Type B pancreatic cell (in vitro differentiated cells): ENCODE measurements around the gene C2CD4D. TPM values are rescaled to one million over a fixed set of nuclear protein-coding genes. Genes with fewer than 3 reads are reported as not detected.
"Not testable (repeated sequence)": the region's sequence is repeated elsewhere in the genome, so short reads cannot be mapped to it uniquely, and the experiment has no call there.

Experiments used
- DNase-seq: peaks from one replicate; pipeline ENCODE4 v3.0.0; 2021; ENCODE audit warnings: mixed read lengths; ENCODE audit not compliant: unreplicated experiment; ENCODE audit errors: extremely low spot score
- H3K27ac Mint-ChIP-seq: 2 replicates; pipeline ENCODE4 v1.8.0; 2021; ENCODE audit warnings: mild to moderate bottlenecking, mixed read lengths
- H3K27me3 Mint-ChIP-seq: 2 replicates; pipeline ENCODE4 v1.8.0; 2021; ENCODE audit warnings: mixed read lengths
- H3K36me3 Mint-ChIP-seq: 2 replicates; pipeline ENCODE4 v1.8.0; 2021; ENCODE audit warnings: mixed read lengths
- H3K4me1 Mint-ChIP-seq: one replicate; pipeline ENCODE4 v1.8.0; 2021; ENCODE audit warnings: mixed read lengths; ENCODE audit not compliant: unreplicated experiment
- H3K4me3 Mint-ChIP-seq: 2 replicates; pipeline ENCODE4 v1.8.0; 2021; ENCODE audit warnings: mild to moderate bottlenecking, mixed read lengths
- H3K9me3 Mint-ChIP-seq: 2 replicates; pipeline ENCODE4 v1.8.0; 2021; ENCODE audit warnings: mixed read lengths
- total RNA-seq: library from RNA; stranded (reverse); gene quantifications from 2 replicates; pipeline ENCODE4 v1.2.1, GENCODE V29; 2021; ENCODE audit warnings: low replicate concordance
- TF ChIP-seq, protein P1 (sequence below): fragments of 200-600 bp; sonication (generic); conservative IDR thresholded peaks from 2 replicates; pipeline ENCODE4 v1.5.0; 2021; ENCODE audit warnings: antibody characterized with exemption, mild to moderate bottlenecking

The C2CD4D gene
- total RNA-seq, 1 donor from 2014 or later, result 0.43 TPM

DNA sequence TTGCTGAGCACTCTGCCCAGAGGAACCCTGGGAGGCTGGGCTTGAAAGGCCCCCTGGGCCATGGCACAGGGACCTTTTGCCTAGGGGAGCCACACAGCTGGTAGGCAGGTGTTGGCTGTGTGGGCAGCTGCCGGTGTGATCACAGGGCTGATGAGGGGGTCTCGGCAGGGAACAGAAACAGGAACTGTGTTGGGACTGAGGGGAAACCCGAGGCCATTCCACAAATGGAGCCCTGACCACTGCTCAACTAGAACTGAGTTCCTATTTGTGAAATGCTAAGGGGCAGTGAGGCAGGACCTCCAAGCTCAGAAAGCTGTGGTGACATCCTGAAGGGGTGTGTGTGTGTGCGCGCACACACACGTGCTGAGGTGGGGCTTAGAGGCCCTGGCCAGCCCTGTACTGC, 20.3 kb upstream of the C2CD4D start:
- Mint-ChIP-seq H3K27ac (no peak overlapping the region), H3K36me3 (no peaks in the 10 kb centered on the region), H3K27me3 (peaks cover 8% of the 10 kb centered on the region), H3K4me1 (no peaks in the 10 kb centered on the region), H3K9me3 (no peaks in the 10 kb centered on the region), H3K4me3 (no peak overlapping the region)
- TF ChIP-seq, protein P1, sequence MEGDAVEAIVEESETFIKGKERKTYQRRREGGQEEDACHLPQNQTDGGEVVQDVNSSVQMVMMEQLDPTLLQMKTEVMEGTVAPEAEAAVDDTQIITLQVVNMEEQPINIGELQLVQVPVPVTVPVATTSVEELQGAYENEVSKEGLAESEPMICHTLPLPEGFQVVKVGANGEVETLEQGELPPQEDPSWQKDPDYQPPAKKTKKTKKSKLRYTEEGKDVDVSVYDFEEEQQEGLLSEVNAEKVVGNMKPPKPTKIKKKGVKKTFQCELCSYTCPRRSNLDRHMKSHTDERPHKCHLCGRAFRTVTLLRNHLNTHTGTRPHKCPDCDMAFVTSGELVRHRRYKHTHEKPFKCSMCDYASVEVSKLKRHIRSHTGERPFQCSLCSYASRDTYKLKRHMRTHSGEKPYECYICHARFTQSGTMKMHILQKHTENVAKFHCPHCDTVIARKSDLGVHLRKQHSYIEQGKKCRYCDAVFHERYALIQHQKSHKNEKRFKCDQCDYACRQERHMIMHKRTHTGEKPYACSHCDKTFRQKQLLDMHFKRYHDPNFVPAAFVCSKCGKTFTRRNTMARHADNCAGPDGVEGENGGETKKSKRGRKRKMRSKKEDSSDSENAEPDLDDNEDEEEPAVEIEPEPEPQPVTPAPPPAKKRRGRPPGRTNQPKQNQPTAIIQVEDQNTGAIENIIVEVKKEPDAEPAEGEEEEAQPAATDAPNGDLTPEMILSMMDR, result no peak
- DNase-seq, result no peak

DNA sequence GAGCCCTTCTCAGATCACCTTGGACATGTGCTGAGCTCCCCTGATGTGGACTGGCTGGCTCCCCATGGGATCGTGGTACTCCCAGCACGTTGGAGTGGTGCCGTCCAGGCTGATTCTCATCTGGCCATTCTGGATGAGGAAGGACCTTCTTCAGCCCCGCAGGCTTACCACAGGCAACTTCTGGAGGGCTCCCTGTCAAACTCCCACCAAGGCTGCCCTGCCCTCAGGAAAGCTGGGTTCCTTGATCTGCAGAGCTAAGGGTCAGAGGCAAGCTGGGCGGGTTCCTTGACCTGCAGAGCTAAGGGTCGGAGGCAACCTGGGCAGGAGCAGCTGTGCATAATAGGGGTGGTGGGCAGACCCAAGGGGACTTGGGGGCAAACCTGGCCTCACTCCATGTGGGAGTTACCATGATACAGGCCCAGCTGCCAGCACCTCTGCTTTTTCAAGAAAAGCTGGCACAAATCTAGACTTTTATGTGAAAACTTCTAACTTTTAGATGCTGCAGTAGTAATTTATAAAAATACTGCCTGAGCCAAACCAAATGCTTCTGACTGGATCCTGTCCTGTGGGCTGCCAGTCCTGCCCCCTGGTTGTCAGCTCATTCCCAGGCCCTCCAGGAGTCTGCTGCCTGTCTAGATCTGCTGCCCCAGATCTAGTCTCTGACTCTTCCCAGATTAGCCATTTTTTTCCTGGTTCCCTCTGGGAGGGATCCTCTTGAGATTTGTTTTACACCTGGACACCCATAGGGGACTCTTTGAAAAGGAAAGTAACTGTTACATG, 19.5 kb upstream of the C2CD4D start:
- no peaks in the 10 kb centered on the region for H3K4me1 Mint-ChIP-seq
- H3K36me3 Mint-ChIP-seq, result no peaks in the 10 kb centered on the region
- no peaks in the 10 kb centered on the region for H3K9me3 Mint-ChIP-seq
- DNase-seq, result no peak
- TF ChIP-seq, protein P1, result no peak
- no peak overlapping the region for H3K27ac Mint-ChIP-seq
- H3K27me3 Mint-ChIP-seq, result peaks cover 8% of the 10 kb centered on the region
- H3K4me3 Mint-ChIP-seq, result no peak overlapping the region

DNA sequence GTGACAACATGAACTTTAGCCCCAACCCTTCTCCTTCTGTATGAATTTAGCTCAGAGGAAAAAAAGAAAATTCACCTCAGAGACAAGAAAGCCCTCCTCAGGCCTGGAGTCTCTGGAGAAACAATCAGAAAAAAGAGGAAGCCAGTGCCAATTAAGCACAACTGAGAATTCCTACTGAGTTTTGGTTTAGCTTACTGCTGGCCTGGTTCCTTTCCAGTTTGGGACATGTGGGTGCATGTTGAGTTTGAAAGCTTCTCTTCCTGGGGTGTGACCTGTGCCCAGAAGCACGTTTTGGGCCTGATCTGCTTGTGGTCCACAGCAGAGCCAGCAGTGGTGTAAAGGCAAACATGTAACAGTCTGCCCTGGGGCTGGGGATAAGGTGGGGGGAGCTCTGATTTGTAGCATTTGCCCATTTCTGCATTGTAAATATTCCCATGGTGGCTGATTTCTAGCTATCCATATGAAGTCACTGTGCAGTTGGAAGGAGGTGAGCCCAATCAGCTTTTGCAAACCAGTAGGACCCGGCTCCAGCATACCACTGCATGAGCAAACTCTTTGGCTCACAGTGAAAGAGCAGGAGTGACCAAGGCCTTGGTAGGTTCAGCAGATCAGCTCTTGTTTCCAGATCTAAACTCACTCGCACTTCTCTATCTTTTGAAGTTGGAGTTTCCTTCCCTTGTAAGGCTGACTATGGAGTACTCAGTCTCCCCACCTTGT, 18.6 kb upstream of the C2CD4D start:
- no peak for DNase-seq
- Mint-ChIP-seq H3K27ac (no peak overlapping the region), H3K9me3 (no peaks in the 10 kb centered on the region), H3K4me1 (no peaks in the 10 kb centered on the region), H3K4me3 (no peak overlapping the region), H3K36me3 (no peaks in the 10 kb centered on the region), H3K27me3 (peaks cover 8% of the 10 kb centered on the region)
- TF ChIP-seq, protein P1, result no peak

DNA sequence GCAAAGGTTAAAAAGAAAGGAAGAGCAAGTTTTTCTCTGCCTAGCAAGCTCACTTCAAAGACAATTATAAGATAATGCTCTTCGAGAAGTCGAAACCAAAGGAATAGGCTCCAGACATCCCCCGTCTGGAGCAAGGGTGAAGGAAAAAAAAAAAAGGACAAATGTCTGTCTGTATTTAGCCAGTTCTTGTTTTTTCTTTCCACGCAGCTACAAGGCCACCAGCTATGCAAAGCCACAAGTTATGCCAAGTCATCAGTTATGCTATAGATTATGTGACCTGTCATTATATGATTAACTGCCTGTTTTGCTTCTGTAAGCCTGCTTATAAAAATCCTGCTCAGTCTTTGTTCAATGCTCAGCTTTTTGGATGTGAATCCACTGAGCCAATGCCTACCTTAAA, 16.3 kb upstream of the C2CD4D start:
- H3K27me3 Mint-ChIP-seq, result peaks cover 12% of the 10 kb centered on the region
- no peak overlapping the region for H3K4me3 Mint-ChIP-seq
- TF ChIP-seq, protein P1, result no peak
- H3K27ac Mint-ChIP-seq, result no peak overlapping the region
- no peaks in the 10 kb centered on the region for H3K36me3 Mint-ChIP-seq
- no peaks in the 10 kb centered on the region for H3K4me1 Mint-ChIP-seq
- H3K9me3 Mint-ChIP-seq, result no peaks in the 10 kb centered on the region
- no peak for DNase-seq

DNA sequence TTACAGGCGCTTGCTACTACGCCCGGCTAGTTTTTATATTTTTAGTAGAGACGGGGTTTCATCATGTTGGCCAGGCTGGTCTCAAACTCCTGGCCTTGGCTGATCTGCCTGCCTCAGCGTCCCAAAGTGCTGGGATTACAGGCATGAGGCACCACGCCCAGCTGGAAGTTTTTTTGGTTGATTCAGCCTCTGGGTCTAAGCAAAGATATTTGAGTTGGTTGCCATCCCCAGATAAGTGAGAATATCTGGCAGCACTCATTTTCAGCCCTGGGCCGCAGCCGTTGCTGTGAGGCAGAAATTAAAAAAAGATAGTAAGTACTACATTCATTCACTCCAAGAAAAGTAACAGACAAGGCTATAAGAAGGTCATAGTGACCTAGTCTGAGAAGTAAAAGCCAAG, 15.9 kb upstream of the C2CD4D start:
- H3K27me3 Mint-ChIP-seq, result peaks cover 14% of the 10 kb centered on the region
- not testable (repeated sequence) for H3K36me3 Mint-ChIP-seq, H3K4me3 Mint-ChIP-seq, H3K9me3 Mint-ChIP-seq, H3K27ac Mint-ChIP-seq, H3K4me1 Mint-ChIP-seq, DNase-seq

DNA sequence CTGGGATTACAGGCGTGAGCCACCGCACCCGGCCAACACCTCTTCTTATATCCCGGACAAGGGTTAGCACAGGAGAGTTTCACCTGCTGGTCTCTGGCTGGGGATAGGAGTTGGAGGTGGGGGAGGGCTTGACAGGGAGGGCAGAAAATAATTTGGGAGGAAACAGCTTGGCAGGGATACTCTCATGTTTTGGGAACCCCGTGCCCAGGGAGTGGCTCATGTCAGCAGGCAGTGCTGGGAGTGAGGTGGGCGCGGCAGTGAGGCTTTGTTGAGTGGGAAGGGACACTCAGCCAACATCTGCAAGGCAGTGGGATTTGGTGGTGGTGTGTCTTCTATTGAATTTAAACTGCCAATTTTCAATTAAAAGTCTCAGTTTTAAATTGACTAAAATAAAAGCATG, 15.0 kb upstream of the C2CD4D start:
- DNase-seq, result no peak
- Mint-ChIP-seq H3K9me3 (no peaks in the 10 kb centered on the region), H3K27ac (no peak overlapping the region), H3K4me3 (no peak overlapping the region), H3K4me1 (no peaks in the 10 kb centered on the region), H3K27me3 (peaks cover 22% of the 10 kb centered on the region), H3K36me3 (no peaks in the 10 kb centered on the region)
- TF ChIP-seq, protein P1, result no peak
